Ramos (cell line): ENCODE data around the gene GRM7.

Source experiments
- in situ Hi-C: fragments of 300-500 bp; cut with MboI; formaldehyde crosslinking; loops from one replicate; pipeline ENCODE4 v1.14.3; 2022; ENCODE audit warnings: low sequenced_read_pairs; ENCODE audit not compliant: unreplicated experiment

The GRM7 gene

GRCh38 chr3:7444886-7445285 is 584.0 kb downstream of the GRM7 start:
- in situ Hi-C loops: no loop called here

- in situ Hi-C loops: no loop called here
Measured at GRCh38 chr3:7445331-7445730, 584.4 kb downstream of the GRM7 start.

- in situ Hi-C loops: no loop called here
Measured at GRCh38 chr3:7447197-7447769, 586.4 kb downstream of the GRM7 start.

- in situ Hi-C loops: no loop called here
Measured at GRCh38 chr3:7456386-7456785, 595.5 kb downstream of the GRM7 start.

- in situ Hi-C loops: no loop called here
Measured at GRCh38 chr3:7461202-7461825, 600.4 kb downstream of the GRM7 start.

GRCh38 chr3:7469866-7470265 is 609.0 kb downstream of the GRM7 start:
- in situ Hi-C loops: no loop called here

GRCh38 chr3:7484636-7485035 is 623.7 kb downstream of the GRM7 start:
- in situ Hi-C loops: no loop called here

GRCh38 chr3:7487763-7488162 is 626.8 kb downstream of the GRM7 start:
- in situ Hi-C loops: no loop called here

- in situ Hi-C loops: no loop called here
Measured at GRCh38 chr3:7489417-7489816, 628.5 kb downstream of the GRM7 start.

GRCh38 chr3:7498715-7499114 is 637.8 kb downstream of the GRM7 start:
- in situ Hi-C loops: no loop called here

- in situ Hi-C loops: no loop called here
Measured at GRCh38 chr3:7503431-7503830, 642.5 kb downstream of the GRM7 start.

- in situ Hi-C loops: no loop called here
Measured at GRCh38 chr3:7504886-7505775, 644.2 kb downstream of the GRM7 start.

GRCh38 chr3:7506606-7507180 is 645.8 kb downstream of the GRM7 start:
- in situ Hi-C loops: no loop called here

GRCh38 chr3:7508821-7509220 is 647.9 kb downstream of the GRM7 start:
- in situ Hi-C loops: no loop called here

GRCh38 chr3:7512048-7512447 is 651.1 kb downstream of the GRM7 start:
- in situ Hi-C loops: no loop called here

GRCh38 chr3:7518026-7518425 is 657.1 kb downstream of the GRM7 start:
- in situ Hi-C loops: no loop called here

- in situ Hi-C loops: no loop called here
Measured at GRCh38 chr3:7518456-7518855, 657.5 kb downstream of the GRM7 start.

- in situ Hi-C loops: no loop called here
Measured at GRCh38 chr3:7520059-7520458, 659.1 kb downstream of the GRM7 start.

GRCh38 chr3:7520593-7520992 is 659.7 kb downstream of the GRM7 start:
- in situ Hi-C loops: no loop called here

- in situ Hi-C loops: no loop called here
Measured at GRCh38 chr3:7536510-7536909, 675.6 kb downstream of the GRM7 start.

GRCh38 chr3:7536921-7537320 is 676.0 kb downstream of the GRM7 start:
- in situ Hi-C loops: no loop called here
